ENCODE results near the gene CALML4. TPM values are rescaled to one million over a fixed set of nuclear protein-coding genes. Genes with fewer than 3 reads are reported as not detected.

Gene CALML4
- total RNA-seq, 3 donors from 2014 or later (not counting 1 experiment from before 2014, with no cell fraction given), result 2.1 to 3.9 (median 3.7) TPM

GRCh38 chr15:68143129-68143528 lies 62.0 kb downstream of the CALML4 start:
- Histone ChIP-seq H3K4me3 (ENCODE audit: low read length) (no peak overlapping the region), H3K27me3 (ENCODE audit: control insufficient read depth, insufficient read depth, low read length) (no peaks in the 10 kb centered on the region), H3K36me3 (ENCODE audit: control insufficient read depth, insufficient read depth, low read length) (peaks cover 20% of the 10 kb centered on the region), H3K4me1 (ENCODE audit: control insufficient read depth, insufficient read depth, low read length) (no peaks in the 10 kb centered on the region), H3K27ac (ENCODE audit: low read length) (no peak overlapping the region), H3K9me3 (ENCODE audit: control insufficient read depth, insufficient read depth, low read length) (no peaks in the 10 kb centered on the region)
- Mint-ChIP-seq H3K9me3 (no peaks in the 10 kb centered on the region), H3K27me3 (ENCODE audit: low read depth in 2 of 2) (no peaks in the 10 kb centered on the region), H3K36me3 (no peaks in the 10 kb centered on the region), H3K4me3 (no peak overlapping the region), H3K27ac (no peak overlapping the region), H3K4me1 (peaks cover 27 to 28% of the 10 kb centered on the region in 2 donors)
- intact Hi-C loops (cut with micrococcal nuclease), result no loop called here
- ATAC-seq (no peak), DNase-seq (no peak)
- WGBS (ENCODE audit: insufficient coverage), result no CpG with 5 or more reads among the region's 2 CpGs
- no peak for TF ChIP-seq CTCF (IDR thresholded peaks at IDR 0.05)

Other genes starting within 250 kb of the CALML4 start
- gene PIAS1, start 151.0 kb downstream of the CALML4 start, total RNA-seq, result 100 to 1,000 TPM in 1 of 3 donors, 10 to 100 TPM in 2; 94.7 to 103 (median 99.2) TPM
- 10 to 100 TPM; 14.9 to 19.0 (median 15.5) TPM for gene CLN6, start 24.4 kb upstream of the CALML4 start, total RNA-seq
- gene FEM1B, start 72.4 kb upstream of the CALML4 start, total RNA-seq, result 10 to 100 TPM; 57.4 to 73.5 (median 67.9) TPM
- not detected for gene ITGA11, start 226.8 kb upstream of the CALML4 start, total RNA-seq